HEK293 (cell line): ENCODE data around the gene SEMA6A.

Source experiments
- CTCF ChIP-seq: fragments of 450-650 bp; formaldehyde crosslinking; IDR thresholded peaks from 2 replicates; pipeline ENCODE4 v1.5.1; 2016; ENCODE audit warnings: missing biosample characterization, missing genetic modification characterization
- PATZ1 ChIP-seq: fragments of 450-650 bp; formaldehyde crosslinking; IDR thresholded peaks from 2 replicates; pipeline ENCODE4 v1.5.1; 2016; ENCODE audit warnings: missing biosample characterization, missing genetic modification characterization
- PBX3 ChIP-seq: sonication (generic); formaldehyde crosslinking; IDR thresholded peaks from 2 replicates; pipeline ENCODE4 v1.8.1; 2022; ENCODE audit warnings: mild to moderate bottlenecking, moderate library complexity, missing genetic modification reagents
- REPIN1 ChIP-seq: fragments of 450-650 bp; formaldehyde crosslinking; IDR thresholded peaks from 2 replicates; pipeline ENCODE4 v1.5.1; 2017; ENCODE audit warnings: missing biosample characterization, missing genetic modification characterization, low read depth
- YY1 ChIP-seq: fragments of 450-650 bp; formaldehyde crosslinking; IDR thresholded peaks from 2 replicates; pipeline ENCODE4 v1.5.1; 2018; ENCODE audit warnings: missing biosample characterization, missing genetic modification characterization
- ZFP3 ChIP-seq: fragments of 450-650 bp; formaldehyde crosslinking; IDR thresholded peaks from 2 replicates; pipeline ENCODE4 v1.5.1; 2016; ENCODE audit warnings: low read depth, missing biosample characterization, missing genetic modification characterization
- ZNF155 ChIP-seq: fragments of 450-650 bp; formaldehyde crosslinking; IDR thresholded peaks from 2 replicates; pipeline ENCODE4 v1.5.1; 2016; ENCODE audit warnings: missing biosample characterization, missing genetic modification characterization
- ZNF280C ChIP-seq: fragments of 450-650 bp; formaldehyde crosslinking; IDR thresholded peaks from 2 replicates; pipeline ENCODE4 v1.5.1; 2016; ENCODE audit warnings: missing biosample characterization, missing genetic modification characterization
- ZNF530 ChIP-seq: fragments of 450-650 bp; formaldehyde crosslinking; IDR thresholded peaks from 2 replicates; pipeline ENCODE4 v1.5.1; 2016; ENCODE audit warnings: low read depth, missing biosample characterization, missing genetic modification characterization
- ZNF544 ChIP-seq: fragments of 450-650 bp; formaldehyde crosslinking; IDR thresholded peaks from 2 replicates; pipeline ENCODE4 v1.5.0; 2017; ENCODE audit warnings: missing biosample characterization, missing genetic modification characterization
- ZNF549 ChIP-seq: fragments of 450-650 bp; IDR thresholded peaks from 2 replicates; pipeline ENCODE4 v1.5.1; 2018; ENCODE audit warnings: missing biosample characterization, missing genetic modification characterization, mild to moderate bottlenecking, inconsistent platforms, moderate library complexity
- ZNF677 ChIP-seq: fragments of 450-650 bp; IDR thresholded peaks from 2 replicates; pipeline ENCODE4 v1.5.0; 2018; ENCODE audit warnings: missing biosample characterization, mild to moderate bottlenecking, missing genetic modification characterization, moderate library complexity
- TF ChIP-seq, protein P1 (sequence below): fragments of 450-650 bp; formaldehyde crosslinking; IDR thresholded peaks from 2 replicates; pipeline ENCODE4 v1.5.1; 2016; ENCODE audit warnings: missing biosample characterization, missing genetic modification characterization

DNA sequence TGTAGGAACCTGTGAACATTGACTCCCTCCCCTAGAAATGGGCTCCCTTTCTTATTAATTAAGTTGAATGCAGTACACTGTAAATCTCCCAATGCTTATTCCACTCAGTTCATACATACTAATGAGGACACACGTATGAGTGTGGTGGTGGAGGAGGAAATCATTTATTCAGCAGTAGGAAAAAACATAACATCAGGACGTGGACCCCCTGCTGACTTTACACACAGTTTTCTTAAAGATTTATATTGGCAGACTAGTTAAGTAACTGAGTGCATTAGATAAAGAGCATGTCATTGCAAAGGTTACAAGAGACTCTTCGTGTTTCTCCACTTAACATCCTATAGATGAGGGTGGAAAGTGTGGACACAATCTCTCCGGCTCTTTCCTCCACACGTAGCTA lies 37.8 kb upstream of the SEMA6A start:
- TF ChIP-seq ZFP3 (tag by site-specific recombination): no peak
- TF ChIP-seq ZNF549 (tag by site-specific recombination): no peak
- no peak for TF ChIP-seq ZNF530 (tag by site-specific recombination)
- TF ChIP-seq, protein P1, sequence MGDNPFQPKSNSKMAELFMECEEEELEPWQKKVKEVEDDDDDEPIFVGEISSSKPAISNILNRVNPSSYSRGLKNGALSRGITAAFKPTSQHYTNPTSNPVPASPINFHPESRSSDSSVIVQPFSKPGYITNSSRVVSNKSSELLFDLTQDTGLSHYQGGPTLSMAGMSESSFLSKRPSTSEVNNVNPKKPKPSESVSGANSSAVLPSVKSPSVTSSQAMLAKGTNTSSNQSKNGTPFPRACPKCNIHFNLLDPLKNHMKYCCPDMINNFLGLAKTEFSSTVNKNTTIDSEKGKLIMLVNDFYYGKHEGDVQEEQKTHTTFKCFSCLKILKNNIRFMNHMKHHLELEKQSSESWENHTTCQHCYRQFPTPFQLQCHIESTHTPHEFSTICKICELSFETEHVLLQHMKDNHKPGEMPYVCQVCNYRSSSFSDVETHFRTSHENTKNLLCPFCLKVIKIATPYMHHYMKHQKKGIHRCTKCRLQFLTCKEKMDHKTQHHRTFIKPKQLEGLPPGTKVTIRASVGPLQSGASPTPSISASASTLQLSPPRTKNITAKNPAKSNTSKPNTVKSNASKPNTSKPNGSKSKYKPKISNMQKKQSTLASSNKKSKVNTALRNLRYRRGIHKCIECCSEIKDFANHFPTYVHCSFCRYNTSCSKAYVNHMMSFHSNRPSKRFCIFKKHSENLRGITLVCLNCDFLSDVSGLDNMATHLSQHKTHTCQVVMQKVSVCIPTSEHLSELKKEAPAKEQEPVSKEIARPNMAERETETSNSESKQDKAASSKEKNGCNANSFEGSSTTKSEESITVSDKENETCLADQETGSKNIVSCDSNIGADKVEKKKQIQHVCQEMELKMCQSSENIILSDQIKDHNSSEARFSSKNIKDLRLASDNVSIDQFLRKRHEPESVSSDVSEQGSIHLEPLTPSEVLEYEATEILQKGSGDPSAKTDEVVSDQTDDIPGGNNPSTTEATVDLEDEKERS (tag by site-specific recombination): no peak
- no peak for TF ChIP-seq REPIN1
- no peak for TF ChIP-seq ZNF677 (tag by site-specific recombination)
- no peak for TF ChIP-seq CTCF (tag by site-specific recombination)
- TF ChIP-seq YY1 (tag by site-specific recombination): no peak
- TF ChIP-seq PATZ1 (tag by site-specific recombination): no peak
- no peak for TF ChIP-seq PBX3 (CRISPR knock-in tag)
- no peak for TF ChIP-seq ZNF544 (tag by site-specific recombination)
- TF ChIP-seq ZNF155: no peak
- no peak for TF ChIP-seq ZNF280C
